Measurements from ENCODE around the gene CCNL1. TPM values are rescaled to one million over a fixed set of nuclear protein-coding genes. Genes with fewer than 3 reads are reported as not detected.

Gene CCNL1
- total and polyA plus RNA-seq, 2 of the 8 experiments (the other 6 are each of a cell fraction or from before 2014, with no cell fraction given), result 64.5 to 68.6 TPM

- Histone ChIP-seq H3K27me3 (replicated peaks in 1 of 4; ENCODE audit: control insufficient read depth in 3 of 4, extremely low read depth in 1 of 4, insufficient read depth in 3 of 4, low read length in 3 of 4) (no peaks in the 10 kb centered on the region), H2BK15ac (ENCODE audit: low read length) (no peak overlapping the region), H4K91ac (replicated peaks; ENCODE audit: insufficient read length, low read length) (no peak overlapping the region), H3K9me3 (ENCODE audit: insufficient read depth in 2 of 2, low read depth in 1 of 2, low read length in 1 of 2) (no peaks in the 10 kb centered on the region), H3K14ac (ENCODE audit: insufficient read length) (no peak overlapping the region), H4K5ac (ENCODE audit: insufficient read length, low read depth, low read length) (no peak overlapping the region), H3K18ac (ENCODE audit: extremely low read depth, low read length) (no peak overlapping the region), H3K56ac (replicated peaks; ENCODE audit: insufficient read length, low read depth, low read length) (no peak overlapping the region), H3K4me1 (replicated peaks in 1 of 4; ENCODE audit: control insufficient read depth in 3 of 4, insufficient read depth in 4 of 4, low read length in 3 of 4) (no peaks in the 10 kb centered on the region), H3K79me2 (ENCODE audit: control insufficient read depth in 1 of 2, insufficient read depth in 2 of 2, low read length in 2 of 2) (no peaks in the 10 kb centered on the region), H4K8ac (ENCODE audit: extremely low read depth, insufficient read depth, low read length) (no peak overlapping the region), H3K4ac (replicated peaks; ENCODE audit: insufficient read length, low read depth, low read length) (no peak overlapping the region), H3K23ac (ENCODE audit: insufficient read length) (no peak overlapping the region), H2AK5ac (ENCODE audit: low read depth, low read length) (no peak overlapping the region), H3K4me3 (ENCODE audit: extremely low read depth in 1 of 4, insufficient read depth in 2 of 4, low read depth in 3 of 4, low read length in 4 of 4) (no peak overlapping the region), H2AFZ (ENCODE audit: low read length) (no peak overlapping the region), H2BK12ac (ENCODE audit: low read depth, low read length) (no peak overlapping the region), H3K9ac (replicated peaks in 1 of 4; ENCODE audit: extremely low read depth in 1 of 4, low read depth in 3 of 4, low read length in 3 of 4) (no peak overlapping the region), H3K79me1 (ENCODE audit: low read depth, low read length) (no peaks in the 10 kb centered on the region), H3K23me2 (ENCODE audit: low read depth, low read length) (no peaks in the 10 kb centered on the region), H2BK20ac (ENCODE audit: low read length) (no peak overlapping the region), H3K4me2 (ENCODE audit: insufficient read depth in 1 of 2, low read depth in 2 of 2, low read length in 2 of 2) (no peak overlapping the region), H3K27ac (ENCODE audit: low read depth, low read length) (no peak overlapping the region), H4K20me1 (replicated peaks in 1 of 2; ENCODE audit: control insufficient read depth in 1 of 2, insufficient read depth in 2 of 2, low read length in 2 of 2) (no peaks in the 10 kb centered on the region), H2BK5ac (ENCODE audit: low read depth, low read length) (no peak overlapping the region), H2BK120ac (replicated peaks; ENCODE audit: low read depth, low read length) (no peak overlapping the region), H3K36me3 (ENCODE audit: control insufficient read depth in 2 of 4, insufficient read depth in 4 of 4, low read length in 3 of 4) (no peaks in the 10 kb centered on the region)
- no peak for TF ChIP-seq RAD21 (IDR thresholded peaks at IDR 0.05 in 1 of 2, conservative IDR thresholded peaks at IDR 0.05 in 1 of 2; ENCODE audit: low read depth in 2 of 2, low read length in 2 of 2)
- no peak for TF ChIP-seq NANOG (IDR thresholded peaks at IDR 0.05; ENCODE audit: insufficient read depth, low read depth, low read length, poor library complexity, severe bottlenecking)
- FAIRE-seq, result no peak
- POLR2A ChIA-PET (ENCODE audit: partially characterized antibody), result interaction anchor here (1.3 to 2.0 kb wide), 3 partner anchors 7 to 13 kb away, joined by 3 to 12 read pairs (median 3); partner anchors contain the start of gene CCNL1
- CTCF ChIA-PET (ENCODE audit: partially characterized antibody), result interaction anchor here (1.0 to 1.4 kb wide), 2 partner anchors 30 to 50 kb away, joined by 3 read pairs; no protein-coding TSS in a partner anchor
- no peak for DNase-seq (ENCODE audit: low read depth in 1 of 2, low spot score in 2 of 2)
- WGBS, 2 experiments (ENCODE audit: extremely low coverage in 1 of 2, insufficient coverage in 1 of 2, insufficient read length in 1 of 2, insufficient replicate concordance in 2 of 2, low coverage in 1 of 2, low lambda C conversion rate in 2 of 2, missing lambda C conversion rate in 1 of 2), result 91% methylated on average over 5 of the region's 5 CpGs; no CpG with 5 or more reads in 1 of the 2 experiments
Measured at GRCh38 chr3:157167371-157168042, 7.6 kb upstream of the CCNL1 start.
